BE2C (cell line): ENCODE data around the gene TFEB.

Source experiments
- DNase-seq: peaks from one replicate; pipeline ENCODE4 v3.0.0-alpha.2; 2020
- H3K27me3 ChIP-seq: fragments of 250-450 bp; sonication (Bioruptor Pico); 2 replicates; pipeline ENCODE4 v1.5.1; 2020; ENCODE audit warnings: mild to moderate bottlenecking
- H3K36me3 ChIP-seq: fragments of 250-450 bp; sonication (Bioruptor Pico); 2 replicates; pipeline ENCODE4 v1.5.1; 2020; ENCODE audit warnings: mild to moderate bottlenecking
- H3K4me1 ChIP-seq: fragments of 250-450 bp; sonication (Bioruptor Pico); 2 replicates; pipeline ENCODE4 v1.5.1; 2020
- H3K4me3 ChIP-seq: 2 replicates; pipeline ENCODE4 v1.5.1; 2011; ENCODE audit warnings: low read depth, low read length
- H3K9me3 ChIP-seq: fragments of 250-450 bp; sonication (Bioruptor Pico); 2 replicates; pipeline ENCODE4 v1.5.1; 2020
- CTCF ChIP-seq: IDR thresholded peaks from 2 replicates; pipeline ENCODE4 v1.5.1; 2012; ENCODE audit warnings: mild to moderate bottlenecking, low read depth, low read length

Gene TFEB

GRCh38 chr6:41748102-41748477 is 12.7 kb upstream of the TFEB start:
- Histone ChIP-seq H3K9me3 (no peaks in the 10 kb centered on the region), H3K4me1 (peaks cover 8% of the 10 kb centered on the region), H3K4me3 (no peak overlapping the region), H3K27me3 (no peaks in the 10 kb centered on the region), H3K36me3 (no peaks in the 10 kb centered on the region)
- DNase-seq = no peak
- TF ChIP-seq CTCF = no peak

- TF ChIP-seq CTCF = no peak
These were observed 12.1 kb upstream of the TFEB start, which contains the start of gene PGC for GRCh38 chr6:41747256-41748101. Gene PGC (minus strand): TSS chr6:41747397. CDS start chr6:41747334, 63 bp downstream.

GRCh38 chr6:41746107-41746506 is 10.7 kb upstream of the TFEB start:
- Histone ChIP-seq H3K9me3 (no peaks in the 10 kb centered on the region), H3K36me3 (no peaks in the 10 kb centered on the region), H3K4me3 (no peak overlapping the region), H3K4me1 (peaks cover 8% of the 10 kb centered on the region), H3K27me3 (no peaks in the 10 kb centered on the region)
- no peak for TF ChIP-seq CTCF
- DNase-seq = no peak

More at GRCh38 chr6:41747256-41748101, 12.1 kb upstream of the TFEB start, which contains the start of gene PGC:
- Histone ChIP-seq H3K27me3 (no peaks in the 10 kb centered on the region), H3K36me3 (no peaks in the 10 kb centered on the region), H3K9me3 (no peaks in the 10 kb centered on the region), H3K4me3 (no peak within 1 kb of the TSS), H3K4me1 (peaks cover 8% of the 10 kb centered on the region)
- no peak for DNase-seq

GRCh38 chr6:41744236-41744787 is 8.9 kb upstream of the TFEB start:
- TF ChIP-seq CTCF = no peak
- Histone ChIP-seq H3K4me1 (peaks cover 8% of the 10 kb centered on the region), H3K27me3 (no peaks in the 10 kb centered on the region), H3K9me3 (no peaks in the 10 kb centered on the region), H3K36me3 (no peaks in the 10 kb centered on the region), H3K4me3 (no peak overlapping the region)
- DNase-seq = no peak

GRCh38 chr6:41743406-41744235 is 8.2 kb upstream of the TFEB start:
- Histone ChIP-seq H3K4me1 (peaks cover 7% of the 10 kb centered on the region), H3K27me3 (no peaks in the 10 kb centered on the region), H3K4me3 (no peak overlapping the region), H3K9me3 (no peaks in the 10 kb centered on the region), H3K36me3 (no peaks in the 10 kb centered on the region)
- TF ChIP-seq CTCF = no peak
- no peak for DNase-seq
